GM18907 (cell line): ENCODE measurements around the gene NIPSNAP3A.
A peak's percentile ranks its signal among the peaks of the same experiment; 100 is the strongest.
"Not testable (repeated sequence)": the region's sequence is repeated elsewhere in the genome, so short reads cannot be mapped to it uniquely, and the experiment has no call there.

Experiments
- ATAC-seq: cut with Tn5 transposase; IDR thresholded peaks from one replicate; pipeline ENCODE4 v1.9.1; 2021; ENCODE audit warnings: mild to moderate bottlenecking, moderate library complexity; ENCODE audit not compliant: unreplicated experiment

Gene NIPSNAP3A

GRCh38 chr9:104747565-104748358 is at the start of gene NIPSNAP3A:
Gene NIPSNAP3A (plus strand): TSS chr9:104747683. CDS start chr9:104747793, 110 bp downstream.
- peak; percentile 92 for ATAC-seq

- ATAC-seq, result no peak
Measured at GRCh38 chr9:104700306-104700705, 47.2 kb upstream of the NIPSNAP3A start.

GRCh38 chr9:104708737-104709136 is 38.7 kb upstream of the NIPSNAP3A start:
- not testable (repeated sequence) for ATAC-seq

GRCh38 chr9:104711604-104712003 is 35.9 kb upstream of the NIPSNAP3A start:
- no peak for ATAC-seq

GRCh38 chr9:104725014-104725413 is 22.5 kb upstream of the NIPSNAP3A start:
- ATAC-seq, result no peak

GRCh38 chr9:104738452-104738851 is 9.0 kb upstream of the NIPSNAP3A start:
- no peak for ATAC-seq

GRCh38 chr9:104740621-104741020 is 6.9 kb upstream of the NIPSNAP3A start:
- no peak for ATAC-seq

GRCh38 chr9:104743376-104743985 is 4.0 kb upstream of the NIPSNAP3A start:
- ATAC-seq, result peak; percentile 43

- ATAC-seq, result no peak
Measured at GRCh38 chr9:104745852-104746251, 1.6 kb upstream of the NIPSNAP3A start.

GRCh38 chr9:104746285-104746684 is 1.2 kb upstream of the NIPSNAP3A start:
- no peak for ATAC-seq

GRCh38 chr9:104746798-104747197 is 685 bp upstream of the NIPSNAP3A start:
- ATAC-seq, result no peak

- no peak for ATAC-seq
Measured at GRCh38 chr9:104747245-104747564, 278 bp upstream of the NIPSNAP3A start.

- ATAC-seq, result no peak
Measured at GRCh38 chr9:104748359-104749031, 1.0 kb downstream of the NIPSNAP3A start.

GRCh38 chr9:104750185-104750767 is 2.8 kb downstream of the NIPSNAP3A start:
- peak; percentile 24 for ATAC-seq

- ATAC-seq, result no peak
Measured at GRCh38 chr9:104758974-104759373, 11.5 kb downstream of the NIPSNAP3A start.

GRCh38 chr9:104765138-104765537 is 17.7 kb downstream of the NIPSNAP3A start:
- peak; percentile 36 for ATAC-seq

- ATAC-seq, result no peak
Measured at GRCh38 chr9:104766025-104766424, 18.5 kb downstream of the NIPSNAP3A start.

- no peak for ATAC-seq
Measured at GRCh38 chr9:104767507-104767906, 20.0 kb downstream of the NIPSNAP3A start.

GRCh38 chr9:104769029-104769428 is 21.5 kb downstream of the NIPSNAP3A start:
- not testable (repeated sequence) for ATAC-seq

GRCh38 chr9:104769655-104770054 is 22.2 kb downstream of the NIPSNAP3A start:
- peak; percentile 37 for ATAC-seq

- peak; percentile 43 for ATAC-seq
Measured at GRCh38 chr9:104772714-104773510, 25.4 kb downstream of the NIPSNAP3A start.
